Coronary artery (tissue), 2 donors: Measurements from ENCODE around the gene DDX52.

Experiments used
- DNase-seq: peaks from one replicate; pipeline ENCODE4 v3.0.0-alpha.2; 2017; ENCODE audit warnings: low spot score
- H3K27ac ChIP-seq, 2 donors: fragments of 200-600 bp; sonication (generic); one replicate each; pipeline ENCODE4 v1.5.1; 2016 to 2019
- H3K4me3 ChIP-seq: fragments of 200-600 bp; sonication (generic); 2 replicates; pipeline ENCODE4 v1.5.1; 2016; ENCODE audit warnings: mild to moderate bottlenecking, moderate library complexity
- CTCF ChIP-seq: fragments of 200-600 bp; sonication (generic); IDR thresholded peaks from one replicate; pipeline ENCODE4 v1.5.1; 2019; ENCODE audit warnings: antibody characterized with exemption

Gene DDX52

DNA sequence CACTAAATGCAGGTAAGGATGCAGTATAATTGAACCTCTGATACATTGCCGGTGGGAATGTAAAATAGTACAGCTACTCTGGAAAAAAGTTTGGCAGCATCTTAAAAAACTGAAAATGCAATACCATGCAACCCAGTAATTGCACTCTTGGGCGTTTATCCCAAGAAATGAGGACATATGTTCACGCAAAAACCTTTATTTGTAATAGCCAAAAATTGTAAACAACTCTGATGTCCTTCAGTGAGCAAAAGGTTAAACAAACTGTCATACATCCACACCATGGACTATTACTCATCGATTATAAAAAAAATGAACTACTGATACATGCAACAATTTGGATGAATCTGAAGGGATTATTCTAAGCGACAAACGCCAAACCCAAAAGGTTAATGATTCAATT is 51.0 kb downstream of the DDX52 start:
- no peak for DNase-seq
- Histone ChIP-seq H3K27ac (no peak overlapping the region), H3K4me3 (no peak overlapping the region)
- TF ChIP-seq CTCF, result no peak

GRCh38 chr17:37585066-37585465 is 58.2 kb downstream of the DDX52 start:
- TF ChIP-seq CTCF, result no peak

DNA sequence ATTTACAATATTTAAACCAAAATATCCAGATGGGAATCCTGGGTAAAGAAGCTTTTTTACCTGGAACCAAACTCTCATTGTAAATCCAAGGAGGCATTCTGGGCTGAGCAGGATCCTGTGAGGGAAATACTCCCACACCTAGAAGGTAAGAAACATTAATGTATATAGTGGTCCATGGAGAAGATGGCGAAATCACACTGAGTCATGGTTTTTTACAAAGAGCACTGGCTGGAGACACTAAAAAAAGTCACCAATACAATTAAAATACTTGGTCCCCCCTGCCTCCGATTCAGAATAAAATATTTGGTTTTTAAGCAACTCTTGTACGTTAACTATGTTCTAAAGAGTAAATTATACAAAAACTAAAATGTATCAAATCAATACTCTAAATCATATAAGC is 67.0 kb downstream of the DDX52 start:
- no peak for TF ChIP-seq CTCF
- no peak for DNase-seq
- Histone ChIP-seq H3K4me3 (no peak overlapping the region), H3K27ac (no peak overlapping the region)

More at GRCh38 chr17:37585066-37585465, 58.2 kb downstream of the DDX52 start:
- H3K4me3 ChIP-seq, result no peak overlapping the region
- DNase-seq, result no peak
- H3K27ac ChIP-seq, result no peak overlapping the region

DNA sequence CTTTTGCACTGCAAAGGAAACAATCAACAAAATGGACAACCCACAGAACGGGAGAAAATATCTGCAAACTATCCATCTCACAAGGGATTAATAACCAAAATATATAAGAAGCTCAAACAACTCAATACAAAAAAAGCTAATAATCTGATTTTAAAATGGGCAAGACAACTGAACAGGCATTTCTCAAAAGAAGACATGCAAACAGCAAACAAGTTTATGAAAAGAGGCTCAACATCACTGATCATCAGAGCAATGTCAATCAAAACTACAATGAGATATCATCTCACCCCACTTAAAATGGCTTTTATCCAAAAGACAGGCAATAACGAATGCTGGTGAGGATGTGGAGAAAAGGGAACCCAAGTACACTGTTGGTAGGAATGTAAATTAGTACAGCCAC is 68.8 kb downstream of the DDX52 start:
- no peak for TF ChIP-seq CTCF
- Histone ChIP-seq H3K27ac (no peak overlapping the region), H3K4me3 (no peak overlapping the region)
- DNase-seq, result no peak

GRCh38 chr17:37571674-37572073 is 71.6 kb downstream of the DDX52 start:
- Histone ChIP-seq H3K27ac (no peak overlapping the region), H3K4me3 (no peak overlapping the region)
- no peak for TF ChIP-seq CTCF
- no peak for DNase-seq

- TF ChIP-seq CTCF, result no peak
- H3K4me3 ChIP-seq, result no peak overlapping the region
- no peak for DNase-seq
Measured at GRCh38 chr17:37570527-37571093, 72.6 kb downstream of the DDX52 start.

DNA sequence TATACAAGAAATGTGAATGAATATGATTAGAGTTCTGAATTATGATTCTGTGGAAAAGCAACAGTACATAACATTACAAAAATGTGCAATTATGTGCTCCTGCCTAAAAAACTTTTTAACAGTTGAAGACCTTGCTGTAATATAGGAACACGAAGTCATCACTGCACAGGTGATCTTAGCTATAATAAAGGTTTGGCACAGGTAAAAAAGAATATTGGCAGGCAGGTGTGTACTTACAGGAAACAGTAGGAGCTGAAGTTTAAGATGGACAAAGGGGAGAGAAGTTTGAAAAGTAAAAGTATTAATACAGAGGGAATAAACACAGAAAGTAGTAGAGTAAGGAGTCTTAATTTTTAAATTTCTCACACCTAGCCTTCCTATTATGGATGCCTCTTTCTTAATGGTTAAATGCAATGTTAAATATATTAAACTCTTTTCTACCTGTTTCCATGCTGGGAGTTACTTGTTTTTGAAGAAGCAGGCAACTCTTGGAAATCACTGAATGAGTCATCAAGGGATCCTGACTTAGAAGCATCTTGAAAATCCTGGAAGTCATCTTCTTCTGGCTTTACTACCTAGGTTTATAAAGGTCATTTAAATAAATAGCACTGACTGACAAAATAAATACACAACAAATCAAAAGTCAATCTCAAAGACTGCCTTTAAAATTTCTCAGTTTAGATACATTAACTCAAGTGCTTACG is 74.7 kb downstream of the DDX52 start:
- TF ChIP-seq CTCF, result no peak
- H3K4me3 ChIP-seq, result no peak overlapping the region
- no peak for DNase-seq
- no peak overlapping the region for H3K27ac ChIP-seq

More at GRCh38 chr17:37570527-37571093, 72.6 kb downstream of the DDX52 start:
- no peak overlapping the region for H3K27ac ChIP-seq
